ENCODE data around the gene SSH3. TPM values are rescaled to one million over a fixed set of nuclear protein-coding genes. Genes with fewer than 3 reads are reported as not detected.

Gene SSH3
- total RNA-seq, 1 experiment from 2014 or later, result 89.6 TPM

GRCh38 chr11:67304511-67305113 is 1.3 kb downstream of the SSH3 start:
- Mint-ChIP-seq H3K36me3 (ENCODE audit: insufficient read depth, unreplicated experiment) (peaks cover 62% of the 10 kb centered on the region), H3K9me3 (ENCODE audit: unreplicated experiment) (no peaks in the 10 kb centered on the region), H3K27ac (ENCODE audit: unreplicated experiment) (peak overlapping the region; percentile 86), H3K4me3 (ENCODE audit: unreplicated experiment) (peak overlapping the region; percentile 80), H3K27me3 (ENCODE audit: insufficient read depth, unreplicated experiment) (no peaks in the 10 kb centered on the region), H3K4me1 (ENCODE audit: low read depth, unreplicated experiment) (peaks cover 6% of the 10 kb centered on the region)
- intact Hi-C loops (cut with micrococcal nuclease; ENCODE audit: unreplicated experiment), result loop anchor here (1.0 kb wide), 1 partner anchor 15 kb away; the partner anchor contains the start of gene ANKRD13D
- no peak for TF ChIP-seq CTCF (IDR thresholded peaks at IDR 0.05; ENCODE audit: insufficient read depth in 1 of 2, low read depth in 1 of 2, low read length in 1 of 2, severe bottlenecking in 1 of 2, unreplicated experiment in 1 of 2)
- Histone ChIP-seq H3K4me1 (peaks cover 23% of the 10 kb centered on the region), H3K9me3 (no peaks in the 10 kb centered on the region), H3K36me3 (ENCODE audit: control insufficient read depth, insufficient read depth, low read length) (peaks cover 7% of the 10 kb centered on the region), H3K27me3 (replicated peaks; ENCODE audit: control insufficient read depth, insufficient read depth, low read length) (no peaks in the 10 kb centered on the region), H3K4me3 (ENCODE audit: low read depth, low read length) (peak overlapping the region; percentile 93)
- TSS peak; percentile 39 for BruUV-seq (replicated peaks)
- ChIA-PET POLR2A (interaction anchor here (0.9 to 1.3 kb wide), 4 partner anchors 12 to 65 kb away, joined by 3 to 9 read pairs (median 4); partner anchors contain the start of gene ANKRD13D), CTCF (interaction anchor here (0.6 to 2.4 kb wide), 6 partner anchors 13 to 82 kb away, joined by 3 to 42 read pairs (median 4); partner anchors contain the start of gene GRK2)
- peak in 1 of 2 experiments; percentile 43 for DNase-seq

GRCh38 chr11:67306769-67307544 is 3.6 kb downstream of the SSH3 start:
- no peak for TF ChIP-seq CTCF (IDR thresholded peaks at IDR 0.05; ENCODE audit: insufficient read depth in 1 of 2, low read depth in 1 of 2, low read length in 1 of 2, severe bottlenecking in 1 of 2, unreplicated experiment in 1 of 2)
- H3K36me3 ChIP-seq (ENCODE audit: control insufficient read depth, insufficient read depth, low read length), result peaks cover 6% of the 10 kb centered on the region
- Mint-ChIP-seq H3K27ac (ENCODE audit: unreplicated experiment) (no peak overlapping the region), H3K9me3 (ENCODE audit: unreplicated experiment) (no peaks in the 10 kb centered on the region), H3K36me3 (ENCODE audit: insufficient read depth, unreplicated experiment) (peaks cover 49% of the 10 kb centered on the region), H3K4me1 (ENCODE audit: low read depth, unreplicated experiment) (peaks cover 16% of the 10 kb centered on the region), H3K4me3 (ENCODE audit: unreplicated experiment) (no peak overlapping the region), H3K27me3 (ENCODE audit: insufficient read depth, unreplicated experiment) (no peaks in the 10 kb centered on the region)
- BruUV-seq (replicated peaks), result no TSS peak
- ChIA-PET CTCF (interaction anchor here (0.6 to 1.0 kb wide), 2 partner anchors 76 to 303 kb away, joined by 3 to 5 read pairs; no protein-coding TSS in a partner anchor), POLR2A (no interaction called here)
- peak in 1 of 2 experiments; percentile 35 for DNase-seq
- no peaks in the 10 kb centered on the region for H3K27me3 ChIP-seq (replicated peaks; ENCODE audit: control insufficient read depth, insufficient read depth, low read length)
- peaks cover 28% of the 10 kb centered on the region for H3K4me1 ChIP-seq
- H3K9me3 ChIP-seq, result no peaks in the 10 kb centered on the region
- H3K4me3 ChIP-seq (ENCODE audit: low read depth, low read length), result no peak overlapping the region
- intact Hi-C loops (cut with micrococcal nuclease; ENCODE audit: unreplicated experiment), result no loop called here

- H3K4me3 Mint-ChIP-seq (ENCODE audit: unreplicated experiment), result no peak overlapping the region
- intact Hi-C loops (cut with micrococcal nuclease; ENCODE audit: unreplicated experiment), result no loop called here
- H3K27me3 Mint-ChIP-seq (ENCODE audit: insufficient read depth, unreplicated experiment), result no peaks in the 10 kb centered on the region
- no peak overlapping the region for H3K4me3 ChIP-seq (ENCODE audit: low read depth, low read length)
- ChIA-PET POLR2A (no interaction called here), CTCF (interaction anchor here (0.6 to 1.0 kb wide), 3 partner anchors 10 to 302 kb away, joined by 3 to 5 read pairs (median 3); no protein-coding TSS in a partner anchor)
- H3K9me3 Mint-ChIP-seq (ENCODE audit: unreplicated experiment), result no peaks in the 10 kb centered on the region
- H3K4me1 Mint-ChIP-seq (ENCODE audit: low read depth, unreplicated experiment), result peaks cover 21% of the 10 kb centered on the region
- H3K4me1 ChIP-seq, result peaks cover 26% of the 10 kb centered on the region
- TF ChIP-seq CTCF (IDR thresholded peaks at IDR 0.05; ENCODE audit: insufficient read depth in 1 of 2, low read depth in 1 of 2, low read length in 1 of 2, severe bottlenecking in 1 of 2, unreplicated experiment in 1 of 2), result no peak
- no peaks in the 10 kb centered on the region for H3K9me3 ChIP-seq
- H3K36me3 ChIP-seq (ENCODE audit: control insufficient read depth, insufficient read depth, low read length), result peaks cover 4% of the 10 kb centered on the region
- DNase-seq, result peak in 1 of 2 experiments; percentile 37
- H3K27me3 ChIP-seq (replicated peaks; ENCODE audit: control insufficient read depth, insufficient read depth, low read length), result no peaks in the 10 kb centered on the region
- no TSS peak for BruUV-seq (replicated peaks)
- no peak overlapping the region for H3K27ac Mint-ChIP-seq (ENCODE audit: unreplicated experiment)
- peaks cover 43% of the 10 kb centered on the region for H3K36me3 Mint-ChIP-seq (ENCODE audit: insufficient read depth, unreplicated experiment)
Observed at GRCh38 chr11:67307545-67308001, 4.2 kb downstream of the SSH3 start.
